Measurements from ENCODE around the gene EML4. TPM values are rescaled to one million over a fixed set of nuclear protein-coding genes. Genes with fewer than 3 reads are reported as not detected.
"Not testable (repeated sequence)": the region's sequence is repeated elsewhere in the genome, so short reads cannot be mapped to it uniquely, and the experiment has no call there.

The EML4 gene
- polyA plus RNA-seq, 1 experiment = 19.1 TPM

DNA sequence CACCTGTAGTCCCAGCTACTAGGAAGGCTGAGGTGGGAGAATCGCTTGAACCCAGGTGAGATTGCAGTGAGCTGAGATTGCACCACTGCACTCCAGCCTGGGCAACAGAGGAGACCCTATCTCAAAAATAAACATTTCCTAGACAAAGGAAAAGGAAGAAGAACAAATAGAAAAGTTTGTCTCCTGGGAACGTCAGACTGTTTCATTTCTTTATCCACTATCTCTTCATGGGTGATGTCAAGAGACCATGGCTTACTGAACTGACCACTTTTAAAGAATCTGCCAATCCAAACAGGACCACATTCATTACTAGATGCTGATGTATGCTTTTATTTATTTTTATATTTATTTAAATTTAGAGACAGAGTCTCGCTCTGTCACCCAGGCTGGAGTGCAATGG lies 165.1 kb downstream of the EML4 start:
- TF ChIP-seq, protein P1, sequence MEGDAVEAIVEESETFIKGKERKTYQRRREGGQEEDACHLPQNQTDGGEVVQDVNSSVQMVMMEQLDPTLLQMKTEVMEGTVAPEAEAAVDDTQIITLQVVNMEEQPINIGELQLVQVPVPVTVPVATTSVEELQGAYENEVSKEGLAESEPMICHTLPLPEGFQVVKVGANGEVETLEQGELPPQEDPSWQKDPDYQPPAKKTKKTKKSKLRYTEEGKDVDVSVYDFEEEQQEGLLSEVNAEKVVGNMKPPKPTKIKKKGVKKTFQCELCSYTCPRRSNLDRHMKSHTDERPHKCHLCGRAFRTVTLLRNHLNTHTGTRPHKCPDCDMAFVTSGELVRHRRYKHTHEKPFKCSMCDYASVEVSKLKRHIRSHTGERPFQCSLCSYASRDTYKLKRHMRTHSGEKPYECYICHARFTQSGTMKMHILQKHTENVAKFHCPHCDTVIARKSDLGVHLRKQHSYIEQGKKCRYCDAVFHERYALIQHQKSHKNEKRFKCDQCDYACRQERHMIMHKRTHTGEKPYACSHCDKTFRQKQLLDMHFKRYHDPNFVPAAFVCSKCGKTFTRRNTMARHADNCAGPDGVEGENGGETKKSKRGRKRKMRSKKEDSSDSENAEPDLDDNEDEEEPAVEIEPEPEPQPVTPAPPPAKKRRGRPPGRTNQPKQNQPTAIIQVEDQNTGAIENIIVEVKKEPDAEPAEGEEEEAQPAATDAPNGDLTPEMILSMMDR (IDR thresholded peaks at IDR 0.05; ENCODE audit: insufficient read depth, low read depth, low read length) = no peak
- no peaks in the 10 kb centered on the region for H3K27me3 ChIP-seq (ENCODE audit: control insufficient read depth, insufficient read depth, low read length)
- peaks cover 13% of the 10 kb centered on the region for H3K36me3 ChIP-seq (ENCODE audit: control insufficient read depth, insufficient read depth, low read length)
- CTCF ChIA-PET = interaction anchor here (0.7 kb wide), 1 partner anchor 286 kb away, joined by 3 read pairs; no protein-coding TSS in a partner anchor
- H3K4me3 ChIP-seq (ENCODE audit: low read depth, low read length) = no peak overlapping the region
- no peak for DNase-seq (ENCODE audit: low read depth)
- POLR2A ChIA-PET = no interaction called here

DNA sequence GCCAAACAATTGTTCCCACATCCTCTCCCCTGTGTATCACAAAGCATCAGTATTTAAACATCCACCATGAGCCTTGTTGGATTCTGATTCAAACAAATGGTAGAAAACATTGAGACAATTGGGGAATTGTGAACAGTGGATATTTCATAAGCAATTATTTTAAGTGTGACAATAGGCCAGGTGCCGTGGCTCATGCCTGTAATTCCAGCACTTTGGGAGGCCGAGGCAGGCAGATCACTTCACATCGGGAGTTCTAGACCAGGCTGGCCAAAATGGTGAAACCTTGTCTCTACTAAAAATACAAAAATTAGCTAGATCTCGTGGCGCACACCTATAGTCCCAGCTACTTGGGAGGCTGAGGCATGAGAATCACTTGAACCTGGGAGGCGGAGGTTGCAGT lies 165.7 kb downstream of the EML4 start:
- H3K4me3 ChIP-seq (ENCODE audit: low read depth, low read length); POLR2A ChIA-PET; H3K27me3 ChIP-seq (ENCODE audit: control insufficient read depth, insufficient read depth, low read length); DNase-seq (ENCODE audit: low read depth): not testable (repeated sequence)
- peaks cover 13% of the 10 kb centered on the region for H3K36me3 ChIP-seq (ENCODE audit: control insufficient read depth, insufficient read depth, low read length)
- CTCF ChIA-PET = interaction anchor here (0.7 kb wide), 1 partner anchor 286 kb away, joined by 3 read pairs; no protein-coding TSS in a partner anchor

DNA sequence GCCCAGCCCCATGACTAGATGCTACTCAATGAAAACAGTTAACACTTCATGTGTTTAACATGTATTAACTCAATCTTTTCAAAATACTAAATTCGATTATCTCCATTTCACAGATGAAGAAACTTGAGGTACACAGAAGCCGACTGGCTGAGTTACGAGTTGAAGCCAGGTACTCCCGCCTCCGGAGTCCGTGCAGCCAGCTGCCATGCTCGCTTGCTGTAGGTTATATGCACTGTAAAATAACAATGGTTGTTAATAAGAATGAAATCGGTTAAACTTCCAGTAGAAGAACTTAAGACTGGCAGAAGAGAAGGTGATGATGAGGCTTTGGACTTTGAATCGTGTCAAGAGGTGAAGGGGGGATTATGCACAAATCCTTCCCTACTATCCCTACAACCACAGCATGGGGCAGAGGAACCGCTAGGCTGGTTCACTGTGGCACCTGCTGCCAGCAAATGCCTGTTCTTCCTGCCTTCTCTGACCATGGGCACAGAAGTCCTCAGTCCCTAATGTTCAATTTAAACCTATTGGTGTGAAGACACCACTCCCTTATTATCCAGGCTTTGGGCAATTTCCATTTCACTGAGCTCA lies 166.5 kb downstream of the EML4 start:
- POLR2A ChIA-PET = no interaction called here
- Histone ChIP-seq H3K27me3 (ENCODE audit: control insufficient read depth, insufficient read depth, low read length) (no peaks in the 10 kb centered on the region), H3K4me3 (ENCODE audit: low read depth, low read length) (no peak overlapping the region), H3K36me3 (ENCODE audit: control insufficient read depth, insufficient read depth, low read length) (peaks cover 13% of the 10 kb centered on the region)
- CTCF ChIA-PET = no interaction called here
- DNase-seq (ENCODE audit: low read depth) = no peak
- TF ChIP-seq, protein P1 (IDR thresholded peaks at IDR 0.05; ENCODE audit: insufficient read depth, low read depth, low read length) = no peak

DNA sequence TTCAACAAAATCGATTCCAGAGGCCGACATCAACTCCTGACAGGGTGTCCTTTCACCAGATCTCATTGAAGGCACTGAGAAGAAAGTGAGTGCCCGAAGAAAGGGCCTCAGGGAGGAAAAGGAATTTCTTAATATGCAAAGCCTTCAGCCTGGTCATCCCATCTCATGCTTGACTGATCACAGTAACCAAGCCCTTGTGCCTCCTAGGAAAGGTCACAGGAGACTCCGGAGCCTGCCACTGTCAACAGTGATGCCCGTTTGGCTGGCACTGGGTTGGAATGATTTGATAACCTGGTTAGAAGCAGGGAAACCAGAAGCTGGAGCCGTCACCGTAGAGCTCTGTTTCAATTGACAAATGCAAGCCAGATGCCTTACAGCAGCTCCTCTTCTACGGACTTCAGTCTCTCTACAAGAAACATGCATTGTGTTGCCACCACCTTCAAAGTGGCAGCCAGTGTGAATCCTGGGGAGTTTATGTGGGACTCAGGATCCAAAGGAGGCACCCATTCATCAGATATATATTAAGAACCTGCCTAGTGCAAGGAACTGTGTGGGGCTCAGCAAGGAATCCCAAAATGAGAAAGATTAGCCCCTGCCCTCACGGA lies 167.3 kb downstream of the EML4 start:
- ChIA-PET CTCF (no interaction called here), POLR2A (no interaction called here)
- Histone ChIP-seq H3K27me3 (ENCODE audit: control insufficient read depth, insufficient read depth, low read length) (no peaks in the 10 kb centered on the region), H3K4me3 (ENCODE audit: low read depth, low read length) (no peak overlapping the region), H3K36me3 (ENCODE audit: control insufficient read depth, insufficient read depth, low read length) (peaks cover 16% of the 10 kb centered on the region)
- TF ChIP-seq, protein P1 (IDR thresholded peaks at IDR 0.05; ENCODE audit: insufficient read depth, low read depth, low read length) = no peak
- DNase-seq (ENCODE audit: low read depth) = no peak

DNA sequence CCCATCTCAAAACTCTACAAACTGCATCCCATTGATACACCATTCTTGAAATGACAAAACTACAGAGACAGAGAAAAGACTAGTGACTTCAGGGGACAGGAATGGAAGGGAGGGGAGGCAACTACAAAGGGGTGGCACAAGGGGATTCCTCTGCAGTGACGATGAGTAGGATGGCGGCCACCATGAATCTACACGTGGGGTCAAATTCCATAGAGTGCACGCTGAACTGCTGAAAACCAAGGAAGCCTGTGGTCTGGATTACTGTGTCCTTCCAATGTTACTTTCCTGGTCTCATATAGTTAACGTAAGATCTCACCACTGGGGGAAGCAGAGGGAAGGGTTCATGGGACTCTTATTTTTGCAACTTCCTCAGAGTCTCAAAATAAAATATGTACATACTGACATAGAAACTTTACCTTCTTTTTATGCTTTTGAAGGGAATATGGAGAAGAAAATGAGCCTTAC lies 168.2 kb downstream of the EML4 start:
- TF ChIP-seq, protein P1 (IDR thresholded peaks at IDR 0.05; ENCODE audit: insufficient read depth, low read depth, low read length) = no peak
- DNase-seq (ENCODE audit: low read depth) = no peak
- Histone ChIP-seq H3K36me3 (ENCODE audit: control insufficient read depth, insufficient read depth, low read length) (peaks cover 16% of the 10 kb centered on the region), H3K4me3 (ENCODE audit: low read depth, low read length) (no peak overlapping the region), H3K27me3 (ENCODE audit: control insufficient read depth, insufficient read depth, low read length) (no peaks in the 10 kb centered on the region)
- POLR2A ChIA-PET = no interaction called here
- CTCF ChIA-PET = no interaction called here

All from BJ (cell line).